K562 (cell line): Measurements from ENCODE around the gene CELSR2. TPM values are rescaled to one million over a fixed set of nuclear protein-coding genes. Genes with fewer than 3 reads are reported as not detected.

Experiments
- ATAC-seq: fragments of 200-7000 bp; cut with Tn5 transposase; 3 replicates; pipeline ENCODE4 v1.9.1; 2020; ENCODE audit warnings: moderate library complexity
- BruUV-seq: library from RNA; stranded (reverse); fragments of 400-500 nt; replicated peaks from 2 replicates; lab custom pipeline; 2021; lab: Mats Ljungman, UMichigan
- CTCF ChIA-PET: fragments of 300-600 bp; formaldehyde crosslinking; extraction: SDS; loops from one replicate; lab custom pipeline; 2021; ENCODE audit warnings: low intra/inter-chr PET ratio; lab: Yijun Ruan, JAX
- POLR2A ChIA-PET: fragments of 300-600, 350-650 bp; sonication (Branson Sonifier 250); formaldehyde crosslinking; extraction: SDS; loops from one replicate; lab custom pipeline; 2021; ENCODE audit warnings: antibody characterized with exemption, inconsistent platforms; lab: Yijun Ruan, JAX
- DNase-seq, 4 experiments: peaks; one replicate each; pipeline versions ENCODE4 v3.0.0 to v3.0.0-alpha.2; 2011 to 2018; ENCODE audit warnings: low spot score in 3 of 4, mixed read lengths in 3 of 4; ENCODE audit errors: extremely low read depth in 1 of 4
- FAIRE-seq: peaks from 2 replicates; lab custom pipeline; 2011; peaks lifted over from hg19 to GRCh38; lab: Jason Lieb, UNC
- H2AFZ ChIP-seq: 2 replicates; pipeline ENCODE4 v1.6.0; 2011; ENCODE audit warnings: low read depth, low read length, control low read depth, inconsistent platforms
- H3K27ac ChIP-seq: fragments of 200-600 bp; 3 replicates; pipeline ENCODE4 v1.8.0; 2011; ENCODE audit warnings: low read depth, mild to moderate bottlenecking, control low read depth, inconsistent platforms, low read length, moderate library complexity, mixed read lengths; ENCODE audit errors: extremely low read depth
- H3K27me3 ChIP-seq, 2 experiments: fragments of 300-600 bp in 1 of 2; 2 replicates in 1 of 2; 3 replicates in 1 of 2; pipeline versions ENCODE4 v1.6.0 to v1.8.0; 2011; ENCODE audit warnings: inconsistent platforms in 2 of 2, low read length in 2 of 2, mild to moderate bottlenecking in 1 of 2, mixed read lengths in 1 of 2, moderate library complexity in 1 of 2; ENCODE audit not compliant: control insufficient read depth in 2 of 2, insufficient read depth in 2 of 2
- H3K36me3 ChIP-seq: fragments of 300-600 bp; 3 replicates; pipeline ENCODE4 v1.8.0; 2011; ENCODE audit warnings: mild to moderate bottlenecking, low read length, inconsistent platforms; ENCODE audit not compliant: control insufficient read depth, insufficient read depth
- H3K4me1 ChIP-seq, 2 experiments: fragments of 200-600 bp in 1 of 2; replicated peaks in 1 of 2; 2 replicates in 1 of 2; 3 replicates in 1 of 2; pipeline versions ENCODE4 v1.5.1 to v1.8.0; 2011; ENCODE audit warnings: inconsistent platforms in 2 of 2, low read length in 2 of 2, mild to moderate bottlenecking in 1 of 2, mixed read lengths in 1 of 2, moderate library complexity in 1 of 2; ENCODE audit not compliant: control insufficient read depth in 2 of 2, insufficient read depth in 2 of 2
- H3K4me2 ChIP-seq: 2 replicates; pipeline ENCODE4 v1.6.1; 2011; ENCODE audit warnings: low read length, control low read depth, inconsistent platforms, mixed read lengths; ENCODE audit not compliant: insufficient read depth
- H3K4me3 ChIP-seq: fragments of 200-600 bp; sonication (generic), shearing (Covaris generic); 2 replicates; pipeline ENCODE4 v1.5.1; 2016; ENCODE audit warnings: control low read depth, inconsistent platforms
- H3K79me2 ChIP-seq: fragments of 200-600 bp; 3 replicates; pipeline ENCODE4 v1.8.0; 2011; ENCODE audit warnings: low read length, inconsistent platforms; ENCODE audit not compliant: control insufficient read depth, insufficient read depth
- H3K9ac ChIP-seq, 2 experiments: 2 replicates each; pipeline versions ENCODE4 v1.6.0 to v1.6.1; 2011; ENCODE audit warnings: low read depth in 2 of 2, low read length in 2 of 2, control low read depth in 1 of 2, inconsistent platforms in 1 of 2, mild to moderate bottlenecking in 1 of 2, mixed read lengths in 1 of 2; ENCODE audit not compliant: insufficient read depth in 1 of 2
- H3K9me1 ChIP-seq: one replicate; pipeline ENCODE4 v1.6.0; 2011; ENCODE audit warnings: inconsistent platforms, mild to moderate bottlenecking, low read length, moderate library complexity; ENCODE audit not compliant: control insufficient read depth, insufficient read depth
- H3K9me3 ChIP-seq: replicated peaks from 2 replicates; pipeline ENCODE4 v1.5.1; 2011; ENCODE audit warnings: low read depth, low read length, inconsistent platforms; ENCODE audit not compliant: control insufficient read depth, insufficient read depth
- H4K20me1 ChIP-seq: replicated peaks from 2 replicates; pipeline ENCODE4 v1.6.1; 2011; ENCODE audit warnings: low read length, inconsistent platforms, mixed read lengths; ENCODE audit not compliant: control insufficient read depth, insufficient read depth
- BRD4 ChIP-seq: fragments of 200-600 bp; sonication (generic); IDR thresholded peaks from 2 replicates; pipeline ENCODE4 v1.6.1; 2017; ENCODE audit warnings: inconsistent platforms
- CBX5 ChIP-seq: IDR thresholded peaks from 2 replicates; pipeline ENCODE4 v1.6.1; 2014; ENCODE audit warnings: low read depth, borderline replicate concordance
- DIDO1 ChIP-seq: fragments of 450-650 bp; IDR thresholded peaks from 2 replicates; pipeline ENCODE4 v1.6.1; 2016; ENCODE audit warnings: low read depth, missing biosample characterization, missing genetic modification characterization
- ELF4 ChIP-seq: fragments of 450-650 bp; formaldehyde crosslinking; IDR thresholded peaks from 2 replicates; pipeline ENCODE4 v1.4.0; 2022; ENCODE audit warnings: missing genetic modification characterization
- FIP1L1 ChIP-seq: fragments of 200-400 bp; formaldehyde crosslinking; IDR thresholded peaks from 2 replicates; pipeline ENCODE4 v1.6.1; 2018; ENCODE audit warnings: mild to moderate bottlenecking, low read depth, low read length; ENCODE audit not compliant: poor library complexity, severe bottlenecking
- FOXP1 ChIP-seq: sonication (generic); formaldehyde crosslinking; IDR thresholded peaks from 2 replicates; pipeline ENCODE4 v1.8.0; 2022; ENCODE audit warnings: mild to moderate bottlenecking, missing genetic modification reagents
- FUS ChIP-seq: fragments of 200-400 bp; formaldehyde crosslinking; optimal IDR thresholded peaks from 2 replicates; pipeline ENCODE3; 2017; ENCODE audit warnings: low read depth, low read length
- GATAD2B ChIP-seq: fragments of 450-650 bp; IDR thresholded peaks from 2 replicates; pipeline ENCODE4 v1.6.1; 2017; ENCODE audit warnings: mild to moderate bottlenecking, borderline replicate concordance
- PRMT5 ChIP-seq: sonication (generic); formaldehyde crosslinking; IDR thresholded peaks from 2 replicates; pipeline ENCODE4 v1.5.0; 2020; ENCODE audit warnings: missing genetic modification reagents
- TRIM25 ChIP-seq: fragments of 450-650 bp; IDR thresholded peaks from 2 replicates; pipeline ENCODE4 v1.7.0; 2016; ENCODE audit warnings: borderline replicate concordance
- ZNF3 ChIP-seq: fragments of 250-450 bp; sonication (Bioruptor Pico); IDR thresholded peaks from 2 replicates; pipeline ENCODE4 v1.5.0; 2021; ENCODE audit warnings: mild to moderate bottlenecking, moderate library complexity
- WGBS: fragments of 100-300 bp; shearing (Covaris generic); methylation state at CpG from one replicate; pipeline ENCODE4 v1.1.6; 2016; ENCODE audit warnings: low coverage, mixed read lengths; ENCODE audit not compliant: insufficient coverage; ENCODE audit errors: missing lambda C conversion rate; 5-methylcytosine and 5-hydroxymethylcytosine counted together
- in situ Hi-C: fragments of 300-500 bp; cut with MboI; formaldehyde crosslinking; loops from 4 replicates; pipeline ENCODE4 v1.15.0; 2018; ENCODE audit warnings: inconsistent platforms, mixed read lengths
- intact Hi-C: fragments of 100-400 bp; cut with micrococcal nuclease; formaldehyde crosslinking; loops from 2 replicates; pipeline ENCODE4 v1.14.2; 2022
- polyA plus RNA-seq, 8 experiments: library from polyadenylated mRNA; depleted of rRNA in 4 of 8; stranded (reverse) in 5 of 8; unstranded in 3 of 8; fragments of >200 nt; fragmentation: Nextera tagmentation in 2 of 8; fragmentation: Illumina TruSeq in 1 of 8; extraction: Ambion mirVana in 2 of 8; extraction: Trizol in 1 of 8; gene quantifications; 2 replicates each; pipeline versions ENCODE4 v1.2.1 to v1.2.3, GENCODE V29; 2011 to 2014; ENCODE audit warnings: inconsistent platforms in 1 of 8, missing spikeins in 1 of 8
- total RNA-seq, 7 experiments: library from RNA; depleted of rRNA in 6 of 7; stranded (reverse); fragments of >200 nt in 6 of 7; fragmentation: Illumina TruSeq in 2 of 7; extraction: Trizol in 2 of 7; gene quantifications; 2 replicates each; pipeline versions ENCODE4 v1.2.1 to v1.2.3, GENCODE V29; 2011 to 2021; ENCODE audit warnings: low replicate concordance in 1 of 7

The CELSR2 gene
- total and polyA plus RNA-seq, 9 of the 15 experiments (the other 6 are each of a cell fraction or from before 2014, with no cell fraction given): 0.31 to 21.9 (median 4.2) TPM

GRCh38 chr1:109296782-109297181 is 47.4 kb downstream of the CELSR2 start:
- no peaks in the 10 kb centered on the region for H3K9me1 ChIP-seq
- H3K4me2 ChIP-seq: no peak overlapping the region
- no peak overlapping the region for H2AFZ ChIP-seq
- no peaks in the 10 kb centered on the region for H3K9me3 ChIP-seq
- H3K36me3 ChIP-seq: no peaks in the 10 kb centered on the region
- H3K27me3 ChIP-seq: no peaks in the 10 kb centered on the region
- 0 out of 4 replicates have a peak overlapping the region, but pooled peaks of 1 of the 2 experiments have one; percentile 5 for H3K9ac ChIP-seq
- ChIA-PET CTCF (no interaction called here), POLR2A (interaction anchor here (0.6 to 4.2 kb wide), 4 partner anchors 10 to 269 kb away, joined by 3 to 29 read pairs (median 6); partner anchors contain the start of gene MYBPHL)
- 75% methylated on average over 16 of the region's 16 CpGs for WGBS
- H3K4me1 ChIP-seq: peaks cover 25 to 43% of the 10 kb centered on the region in 2 experiments
- ATAC-seq (no peak), DNase-seq (no peak), FAIRE-seq (no peak)
- no peak overlapping the region for H3K27ac ChIP-seq
- in situ Hi-C loops: no loop called here
- no peak overlapping the region for H3K4me3 ChIP-seq
- no peaks in the 10 kb centered on the region for H3K79me2 ChIP-seq
- BruUV-seq: no TSS peak
- intact Hi-C loops: no loop called here
- no peaks in the 10 kb centered on the region for H4K20me1 ChIP-seq
- TF ChIP-seq ZNF3 (CRISPR knock-in tag) (no peak), PRMT5 (CRISPR knock-in tag) (no peak), BRD4 (no peak), FUS (no peak), DIDO1 (no peak), FOXP1 (CRISPR knock-in tag) (no peak), ELF4 (CRISPR knock-in tag) (no peak), CBX5 (no peak), TRIM25 (no peak), GATAD2B (no peak), FIP1L1 (no peak)
